Lower lobe of right lung (tissue), 2 donors: ENCODE results near the gene UHMK1. TPM values are rescaled to one million over a fixed set of nuclear protein-coding genes. Genes with fewer than 3 reads are reported as not detected.
"Not testable (repeated sequence)": the region's sequence is repeated elsewhere in the genome, so short reads cannot be mapped to it uniquely, and the experiment has no call there.

Experiments
- ATAC-seq, 2 donors: fragments of 200-7000 bp; cut with Tn5 transposase; one replicate each; pipeline ENCODE4 v1.9.1; 2020 to 2022; ENCODE audit warnings: mild to moderate bottlenecking in 2 of 2, moderate library complexity in 2 of 2
- DNase-seq: peaks from one replicate; pipeline ENCODE4 v3.0.0-alpha.2; 2020
- H3K27ac ChIP-seq: fragments of 200-600 bp; one replicate; pipeline ENCODE4 v1.8.0; 2022
- H3K27me3 ChIP-seq: fragments of 200-600 bp; one replicate; pipeline ENCODE4 v1.8.0; 2022; ENCODE audit warnings: low read depth
- H3K36me3 ChIP-seq: fragments of 200-600 bp; one replicate; pipeline ENCODE4 v1.8.0; 2022; ENCODE audit warnings: mild to moderate bottlenecking
- H3K4me1 ChIP-seq: fragments of 200-600 bp; one replicate; pipeline ENCODE4 v1.8.0; 2022
- H3K4me3 ChIP-seq: fragments of 200-600 bp; one replicate; pipeline ENCODE4 v1.8.0; 2022; ENCODE audit warnings: mild to moderate bottlenecking
- H3K9me3 ChIP-seq: fragments of 200-600 bp; one replicate; pipeline ENCODE4 v1.8.0; 2022
- CTCF ChIP-seq: fragments of 200-600 bp; IDR thresholded peaks from one replicate; pipeline ENCODE4 v1.8.0; 2022; ENCODE audit warnings: antibody characterized with exemption, mild to moderate bottlenecking
- intact Hi-C: fragments of 100-400 bp; cut with DNase I; formaldehyde crosslinking; loops from one replicate; pipeline ENCODE4 v1.11.0; 2022
- total RNA-seq: library from RNA; stranded (reverse); fragmentation: NEBNext Ultra II Directional; extraction: Animal tissue kit (Norgen Biotek cat#: 25700); gene quantifications from one replicate; pipeline ENCODE4 v1.2.1, GENCODE V29; 2021
- donor health status: DM: no; HTN: yes; CAD: no; lungs with severe emphysema.

The UHMK1 gene
- total RNA-seq, 1 donor from 2014 or later = 56.4 TPM

- no peak overlapping the region for H3K4me3 ChIP-seq
- DNase-seq (no peak), ATAC-seq (no peak)
- no peaks in the 10 kb centered on the region for H3K36me3 ChIP-seq
- H3K27ac ChIP-seq = no peak overlapping the region
- peaks cover 5% of the 10 kb centered on the region for H3K9me3 ChIP-seq
- TF ChIP-seq CTCF = no peak
- H3K27me3 ChIP-seq = no peaks in the 10 kb centered on the region
- intact Hi-C loops = no loop called here
- H3K4me1 ChIP-seq = no peaks in the 10 kb centered on the region
These were observed 21.0 kb upstream of the UHMK1 start for GRCh38 chr1:162476620-162477019.

- intact Hi-C loops = no loop called here
These were observed 12.4 kb upstream of the UHMK1 start for GRCh38 chr1:162485236-162485635.

GRCh38 chr1:162487241-162487640, 10.4 kb upstream of the UHMK1 start:
- Histone ChIP-seq H3K4me1 (no peaks in the 10 kb centered on the region), H3K36me3 (no peaks in the 10 kb centered on the region), H3K9me3 (no peaks in the 10 kb centered on the region), H3K27ac (no peak overlapping the region), H3K4me3 (no peak overlapping the region), H3K27me3 (peaks cover 14% of the 10 kb centered on the region)
- no peak for TF ChIP-seq CTCF
- intact Hi-C loops = no loop called here
- ATAC-seq = no peak
- no peak for DNase-seq

More at GRCh38 chr1:162485236-162485635, 12.4 kb upstream of the UHMK1 start:
- Histone ChIP-seq H3K27ac (no peak overlapping the region), H3K4me3 (no peak overlapping the region), H3K9me3 (no peaks in the 10 kb centered on the region), H3K27me3 (peaks cover 14% of the 10 kb centered on the region), H3K36me3 (no peaks in the 10 kb centered on the region), H3K4me1 (no peaks in the 10 kb centered on the region)
- DNase-seq (no peak), ATAC-seq (no peak)
- no peak for TF ChIP-seq CTCF

GRCh38 chr1:162488219-162488618, 9.4 kb upstream of the UHMK1 start:
- H3K36me3 ChIP-seq = no peaks in the 10 kb centered on the region
- no peaks in the 10 kb centered on the region for H3K9me3 ChIP-seq
- no peak for TF ChIP-seq CTCF
- DNase-seq (no peak), ATAC-seq (no peak)
- no peak overlapping the region for H3K27ac ChIP-seq
- H3K4me3 ChIP-seq = no peak overlapping the region
- no peaks in the 10 kb centered on the region for H3K4me1 ChIP-seq
- peaks cover 14% of the 10 kb centered on the region for H3K27me3 ChIP-seq
- intact Hi-C loops = no loop called here

GRCh38 chr1:162495531-162496233, 1.9 kb upstream of the UHMK1 start:
- H3K9me3 ChIP-seq, H3K27me3 ChIP-seq, H3K27ac ChIP-seq, DNase-seq, ATAC-seq, H3K4me3 ChIP-seq, intact Hi-C loops: not testable (repeated sequence)
- H3K36me3 ChIP-seq = peaks cover 11% of the 10 kb centered on the region
- peaks cover 23% of the 10 kb centered on the region for H3K4me1 ChIP-seq

GRCh38 chr1:162497104-162497722, 405 bp upstream of the UHMK1 start:
- Histone ChIP-seq H3K9me3 (no peaks in the 10 kb centered on the region), H3K4me1 (peaks cover 23% of the 10 kb centered on the region), H3K4me3 (peak overlapping the region; percentile 89), H3K27ac (peak overlapping the region; percentile 96), H3K36me3 (peaks cover 26% of the 10 kb centered on the region), H3K27me3 (no peaks in the 10 kb centered on the region)
- no peak for TF ChIP-seq CTCF
- ATAC-seq = no peak
- DNase-seq = no peak
- intact Hi-C loops = no loop called here
